ENCODE results near the gene EXOC6. TPM values are rescaled to one million over a fixed set of nuclear protein-coding genes. Genes with fewer than 3 reads are reported as not detected.

Gene EXOC6
- total and polyA plus RNA-seq, 3 experiments from 2014 or later = 7.3 to 10.9 (median 10.6) TPM

DNA sequence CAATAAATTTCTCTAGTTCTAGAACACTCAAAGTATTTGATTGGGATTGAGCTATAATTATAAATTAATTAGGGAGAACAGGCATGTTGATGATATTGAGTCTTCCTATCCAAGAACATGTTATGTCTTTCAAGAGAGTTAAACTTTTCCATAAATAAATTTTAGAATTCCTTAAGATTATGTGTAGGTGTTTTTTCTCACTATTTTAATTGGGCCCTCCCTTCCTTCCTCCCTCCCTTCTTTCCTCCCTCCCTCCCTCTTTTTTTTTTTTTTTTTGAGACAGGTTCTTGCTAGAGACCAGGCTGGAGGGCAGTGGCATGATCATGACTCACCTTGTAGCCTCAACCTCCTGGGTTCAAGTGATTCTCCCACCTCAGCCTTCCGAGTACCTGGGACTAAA, 20.2 kb downstream of the EXOC6 start:
- Histone ChIP-seq H3K36me3 (ENCODE audit: insufficient read depth, low read length) (no peaks in the 10 kb centered on the region), H3K27me3 (ENCODE audit: insufficient read depth, low read length, poor library complexity, severe bottlenecking) (no peaks in the 10 kb centered on the region), H3K9me3 (ENCODE audit: low read length) (no peaks in the 10 kb centered on the region), H3K27ac (ENCODE audit: low read depth, low read length) (no peak overlapping the region), H3K4me1 (ENCODE audit: insufficient read depth, low read length) (no peaks in the 10 kb centered on the region), H3K4me3 (ENCODE audit: low read length) (no peak overlapping the region)
- no peak for DNase-seq
- no peak overlapping the region for H3K27ac Mint-ChIP-seq
- no peaks in the 10 kb centered on the region for H3K27me3 Mint-ChIP-seq
- ChIA-PET POLR2A (no interaction called here), CTCF (interaction anchor here (0.8 to 2.3 kb wide), 3 partner anchors 9 to 26 kb away, joined by 3 to 6 read pairs (median 3); partner anchors contain the start of gene EXOC6)
- H3K4me3 Mint-ChIP-seq = no peak overlapping the region
- H3K9me3 Mint-ChIP-seq = peaks cover 0 to 3% (median 0%) of the 10 kb centered on the region in 5 donors
- peaks cover 16 to 31% (median 27%) of the 10 kb centered on the region in 3 donors for H3K4me1 Mint-ChIP-seq
- H3K36me3 Mint-ChIP-seq = peaks cover 0 to 4% (median 0%) of the 10 kb centered on the region in 3 donors

DNA sequence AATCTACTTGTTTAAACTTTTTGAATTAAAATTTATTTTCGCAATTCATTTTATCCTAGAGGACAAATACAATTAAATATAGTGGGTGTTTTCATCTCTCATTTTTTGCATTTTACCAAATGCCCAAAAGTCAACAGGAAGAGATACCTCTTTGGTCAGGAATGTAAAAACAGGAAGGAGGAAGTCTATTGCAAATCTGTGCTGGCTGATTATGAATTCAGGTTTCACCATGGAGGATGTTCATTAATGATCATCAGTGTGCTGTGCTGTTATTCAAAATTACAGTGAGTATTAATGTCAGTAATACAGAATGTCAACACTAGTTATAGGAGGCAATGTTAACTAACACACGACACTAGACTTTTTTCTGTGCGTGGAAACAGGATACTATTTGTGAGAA, 24.7 kb downstream of the EXOC6 start:
- DNase-seq = no peak
- Histone ChIP-seq H3K4me3 (ENCODE audit: low read length) (no peak overlapping the region), H3K4me1 (ENCODE audit: insufficient read depth, low read length) (peaks cover 11% of the 10 kb centered on the region), H3K36me3 (ENCODE audit: insufficient read depth, low read length) (no peaks in the 10 kb centered on the region), H3K27me3 (ENCODE audit: insufficient read depth, low read length, poor library complexity, severe bottlenecking) (no peaks in the 10 kb centered on the region), H3K9me3 (ENCODE audit: low read length) (no peaks in the 10 kb centered on the region), H3K27ac (ENCODE audit: low read depth, low read length) (no peak overlapping the region)
- H3K36me3 Mint-ChIP-seq = peaks cover 0 to 1% (median 0%) of the 10 kb centered on the region in 3 donors
- peaks cover 35 to 56% (median 49%) of the 10 kb centered on the region in 3 donors for H3K4me1 Mint-ChIP-seq
- ChIA-PET POLR2A (no interaction called here), CTCF (no interaction called here)
- H3K27me3 Mint-ChIP-seq = no peaks in the 10 kb centered on the region
- H3K27ac Mint-ChIP-seq = peak overlapping the region in 2 of 8 donors; percentile 11 to 50
- H3K4me3 Mint-ChIP-seq = no peak overlapping the region
- H3K9me3 Mint-ChIP-seq = no peaks in the 10 kb centered on the region

DNA sequence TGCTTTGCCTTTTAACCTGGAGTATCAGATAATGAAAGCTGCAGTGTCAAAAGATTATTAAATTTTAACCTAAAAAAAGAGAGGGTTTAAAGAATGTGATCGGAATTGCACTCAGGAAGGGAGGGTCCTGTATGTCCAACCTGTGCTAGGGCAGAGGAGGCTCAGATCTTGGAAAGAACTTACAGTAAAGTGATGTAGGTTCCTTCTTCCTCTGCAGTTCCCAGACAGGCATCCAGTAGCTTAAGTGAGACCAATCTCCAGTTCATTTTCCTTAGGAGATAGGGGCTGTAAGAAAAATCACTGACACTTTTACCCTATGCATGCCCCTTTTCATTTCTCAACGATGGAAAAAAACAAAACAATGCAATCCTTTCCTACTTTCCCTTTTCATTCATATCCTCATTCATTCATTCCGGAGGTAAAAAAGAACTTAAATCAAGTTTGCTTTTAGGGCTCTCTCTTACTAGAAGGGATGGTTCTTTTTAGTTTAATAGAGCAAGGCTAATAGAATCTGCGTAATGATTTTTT, 28.3 kb downstream of the EXOC6 start:
- H3K27ac Mint-ChIP-seq = peak overlapping the region in 3 of 8 donors; percentile 46 to 74 (median 50)
- no peaks in the 10 kb centered on the region for H3K9me3 Mint-ChIP-seq
- H3K9me3 ChIP-seq (ENCODE audit: low read length) = no peaks in the 10 kb centered on the region
- peaks cover 36 to 54% (median 47%) of the 10 kb centered on the region in 3 donors for H3K4me1 Mint-ChIP-seq
- peaks cover 11% of the 10 kb centered on the region for H3K4me1 ChIP-seq (ENCODE audit: insufficient read depth, low read length)
- no peaks in the 10 kb centered on the region for H3K27me3 ChIP-seq (ENCODE audit: insufficient read depth, low read length, poor library complexity, severe bottlenecking)
- no peak overlapping the region for H3K27ac ChIP-seq (ENCODE audit: low read depth, low read length)
- H3K36me3 Mint-ChIP-seq = peaks cover 0 to 1% (median 0%) of the 10 kb centered on the region in 3 donors
- no peaks in the 10 kb centered on the region for H3K36me3 ChIP-seq (ENCODE audit: insufficient read depth, low read length)
- H3K4me3 Mint-ChIP-seq = peak overlapping the region in 3 of 7 donors; percentile 9 to 53 (median 12)
- no peak overlapping the region for H3K4me3 ChIP-seq (ENCODE audit: low read length)
- no peaks in the 10 kb centered on the region for H3K27me3 Mint-ChIP-seq
- POLR2A ChIA-PET = no interaction called here
- CTCF ChIA-PET = interaction anchor here (1.3 to 4.0 kb wide), 2 partner anchors 25 to 34 kb away, joined by 5 to 14 read pairs; no protein-coding TSS in a partner anchor
- no peak for DNase-seq

- H3K27me3 Mint-ChIP-seq = no peaks in the 10 kb centered on the region
Observed at GRCh38 chr10:92880233-92880861, 32.0 kb downstream of the EXOC6 start.

DNA sequence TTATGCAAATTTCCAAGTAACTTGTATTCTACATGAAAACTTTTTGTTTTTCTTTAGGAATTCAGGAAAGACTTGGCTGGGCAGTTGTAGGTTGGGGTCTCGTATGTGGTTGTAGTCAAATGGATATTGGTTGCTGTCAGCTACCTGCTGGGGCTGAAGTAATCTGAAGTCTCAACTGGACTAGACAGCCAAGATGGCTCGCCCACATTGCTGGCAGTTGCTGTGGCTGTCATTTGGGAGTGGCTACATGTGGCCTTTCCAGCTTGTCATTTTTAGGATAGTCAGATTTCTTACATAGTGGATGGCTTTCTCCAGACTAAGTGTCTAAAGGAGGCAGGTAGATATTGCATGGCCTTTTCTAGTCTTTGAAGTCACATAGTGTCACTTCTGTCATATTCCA, 32.6 kb downstream of the EXOC6 start:
- Histone ChIP-seq H3K9me3 (ENCODE audit: low read length) (no peaks in the 10 kb centered on the region), H3K36me3 (ENCODE audit: insufficient read depth, low read length) (no peaks in the 10 kb centered on the region), H3K4me1 (ENCODE audit: insufficient read depth, low read length) (peaks cover 11% of the 10 kb centered on the region), H3K27ac (ENCODE audit: low read depth, low read length) (no peak overlapping the region), H3K4me3 (ENCODE audit: low read length) (no peak overlapping the region), H3K27me3 (ENCODE audit: insufficient read depth, low read length, poor library complexity, severe bottlenecking) (no peaks in the 10 kb centered on the region)
- H3K27me3 Mint-ChIP-seq = no peaks in the 10 kb centered on the region
- DNase-seq = no peak
- H3K4me3 Mint-ChIP-seq = no peak overlapping the region
- H3K36me3 Mint-ChIP-seq = no peaks in the 10 kb centered on the region
- CTCF ChIA-PET = interaction anchor here (0.8 to 1.5 kb wide), 5 partner anchors 25 to 39 kb away, joined by 3 to 4 read pairs (median 3); no protein-coding TSS in a partner anchor
- H3K9me3 Mint-ChIP-seq = no peaks in the 10 kb centered on the region
- POLR2A ChIA-PET = no interaction called here
- peak overlapping the region in 1 of 8 donors; percentile 26 for H3K27ac Mint-ChIP-seq
- H3K4me1 Mint-ChIP-seq = peaks cover 23 to 29% (median 25%) of the 10 kb centered on the region in 3 donors

More at GRCh38 chr10:92880233-92880861, 32.0 kb downstream of the EXOC6 start:
- Histone ChIP-seq H3K27ac (ENCODE audit: low read depth, low read length) (no peak overlapping the region), H3K4me3 (ENCODE audit: low read length) (no peak overlapping the region), H3K4me1 (ENCODE audit: insufficient read depth, low read length) (peaks cover 11% of the 10 kb centered on the region), H3K27me3 (ENCODE audit: insufficient read depth, low read length, poor library complexity, severe bottlenecking) (no peaks in the 10 kb centered on the region), H3K36me3 (ENCODE audit: insufficient read depth, low read length) (no peaks in the 10 kb centered on the region), H3K9me3 (ENCODE audit: low read length) (no peaks in the 10 kb centered on the region)
- no peaks in the 10 kb centered on the region for H3K9me3 Mint-ChIP-seq
- ChIA-PET CTCF (interaction anchor here (0.8 to 1.5 kb wide), 5 partner anchors 25 to 39 kb away, joined by 3 to 4 read pairs (median 3); no protein-coding TSS in a partner anchor), POLR2A (no interaction called here)
- H3K4me1 Mint-ChIP-seq = peaks cover 23 to 29% (median 25%) of the 10 kb centered on the region in 3 donors
- H3K27ac Mint-ChIP-seq = no peak overlapping the region
- H3K4me3 Mint-ChIP-seq = no peak overlapping the region
- no peaks in the 10 kb centered on the region for H3K36me3 Mint-ChIP-seq
- peak in 2 of 5 donors; percentile 10 to 16 for DNase-seq

- Histone ChIP-seq H3K27ac (ENCODE audit: low read depth, low read length) (no peak overlapping the region), H3K4me3 (ENCODE audit: low read length) (no peak overlapping the region), H3K27me3 (ENCODE audit: insufficient read depth, low read length, poor library complexity, severe bottlenecking) (no peaks in the 10 kb centered on the region), H3K9me3 (ENCODE audit: low read length) (no peaks in the 10 kb centered on the region), H3K4me1 (ENCODE audit: insufficient read depth, low read length) (no peaks in the 10 kb centered on the region), H3K36me3 (ENCODE audit: insufficient read depth, low read length) (no peaks in the 10 kb centered on the region)
- ChIA-PET POLR2A (no interaction called here), CTCF (interaction anchor here (0.6 to 2.0 kb wide), 6 partner anchors 7 to 79 kb away, joined by 3 to 5 read pairs (median 3); no protein-coding TSS in a partner anchor)
- Mint-ChIP-seq H3K36me3 (no peaks in the 10 kb centered on the region), H3K27ac (no peak overlapping the region), H3K9me3 (no peaks in the 10 kb centered on the region), H3K27me3 (no peaks in the 10 kb centered on the region), H3K4me1 (peaks cover 0 to 9% (median 8%) of the 10 kb centered on the region in 3 donors), H3K4me3 (no peak overlapping the region)
- DNase-seq = no peak
Observed at GRCh38 chr10:92886334-92886961, 38.1 kb downstream of the EXOC6 start.

DNA sequence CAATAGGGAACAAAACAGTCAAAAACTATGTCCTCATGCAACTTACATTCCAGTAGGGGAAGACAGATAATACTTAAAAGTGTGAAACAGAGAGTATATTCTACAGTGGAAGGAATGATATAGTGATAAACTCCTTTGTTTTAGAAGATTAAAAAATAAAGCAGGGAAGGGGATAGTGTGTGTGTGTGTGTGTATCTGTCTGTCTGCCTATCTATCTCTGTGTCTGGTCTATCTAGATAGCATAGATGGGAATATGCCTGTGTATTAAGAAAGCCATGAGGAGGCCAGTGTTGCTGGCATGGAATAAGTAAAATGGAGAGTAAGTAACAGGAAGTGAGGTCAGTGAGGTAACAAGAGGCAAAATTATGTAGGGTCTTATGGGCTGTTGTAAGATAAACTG, 42.2 kb downstream of the EXOC6 start:
- no peak overlapping the region for H3K4me3 Mint-ChIP-seq
- no peaks in the 10 kb centered on the region for H3K27me3 ChIP-seq (ENCODE audit: insufficient read depth, low read length, poor library complexity, severe bottlenecking)
- no peak overlapping the region for H3K4me3 ChIP-seq (ENCODE audit: low read length)
- POLR2A ChIA-PET = no interaction called here
- H3K27me3 Mint-ChIP-seq = no peaks in the 10 kb centered on the region
- no peaks in the 10 kb centered on the region for H3K9me3 ChIP-seq (ENCODE audit: low read length)
- peaks cover 2 to 29% (median 16%) of the 10 kb centered on the region in 3 donors for H3K4me1 Mint-ChIP-seq
- no peaks in the 10 kb centered on the region for H3K9me3 Mint-ChIP-seq
- H3K27ac Mint-ChIP-seq = no peak overlapping the region
- CTCF ChIA-PET = no interaction called here
- no peak overlapping the region for H3K27ac ChIP-seq (ENCODE audit: low read depth, low read length)
- peaks cover 0 to 4% (median 0%) of the 10 kb centered on the region in 3 donors for H3K36me3 Mint-ChIP-seq
- H3K4me1 ChIP-seq (ENCODE audit: insufficient read depth, low read length) = no peaks in the 10 kb centered on the region
- H3K36me3 ChIP-seq (ENCODE audit: insufficient read depth, low read length) = no peaks in the 10 kb centered on the region
- DNase-seq = no peak
